NCI-H1694 (cell line): ENCODE data around the gene ADAMTS15.

Experiments
- DNase-seq: peaks from one replicate; lab custom pipeline; 2025; lab: John Stamatoyannopoulos, UW

ADAMTS15 gene

DNA sequence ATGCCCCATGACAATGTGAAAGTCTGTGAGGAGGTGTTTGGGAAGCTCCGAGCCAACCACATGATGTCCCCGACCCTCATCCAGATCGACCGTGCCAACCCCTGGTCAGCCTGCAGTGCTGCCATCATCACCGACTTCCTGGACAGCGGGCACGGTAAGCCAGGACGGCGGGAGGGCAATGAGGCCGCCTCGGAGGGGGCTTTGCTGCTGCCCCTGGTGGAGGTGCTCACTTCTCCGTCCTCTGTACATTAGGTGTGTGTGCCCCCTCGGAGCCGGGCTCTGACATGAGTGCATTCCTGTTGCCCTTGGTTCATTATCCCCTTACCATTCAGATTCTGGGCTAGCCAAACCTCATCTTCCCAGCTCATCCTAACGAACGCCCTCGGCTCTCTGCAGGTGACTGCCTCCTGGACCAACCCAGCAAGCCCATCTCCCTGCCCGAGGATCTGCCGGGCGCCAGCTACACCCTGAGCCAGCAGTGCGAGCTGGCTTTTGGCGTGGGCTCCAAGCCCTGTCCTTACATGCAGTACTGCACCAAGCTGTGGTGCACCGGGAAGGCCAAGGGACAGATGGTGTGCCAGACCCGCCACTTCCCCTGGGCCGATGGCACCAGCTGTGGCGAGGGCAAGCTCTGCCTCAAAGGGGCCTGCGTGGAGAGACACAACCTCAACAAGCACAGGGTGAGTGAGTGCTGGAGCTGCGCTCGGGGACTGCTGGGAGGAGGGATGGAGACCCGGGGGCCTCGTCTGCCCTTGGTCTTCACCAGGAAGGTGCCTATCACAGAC lies 13.8 kb downstream of the ADAMTS15 start:
- peak; percentile 3 for DNase-seq

DNA sequence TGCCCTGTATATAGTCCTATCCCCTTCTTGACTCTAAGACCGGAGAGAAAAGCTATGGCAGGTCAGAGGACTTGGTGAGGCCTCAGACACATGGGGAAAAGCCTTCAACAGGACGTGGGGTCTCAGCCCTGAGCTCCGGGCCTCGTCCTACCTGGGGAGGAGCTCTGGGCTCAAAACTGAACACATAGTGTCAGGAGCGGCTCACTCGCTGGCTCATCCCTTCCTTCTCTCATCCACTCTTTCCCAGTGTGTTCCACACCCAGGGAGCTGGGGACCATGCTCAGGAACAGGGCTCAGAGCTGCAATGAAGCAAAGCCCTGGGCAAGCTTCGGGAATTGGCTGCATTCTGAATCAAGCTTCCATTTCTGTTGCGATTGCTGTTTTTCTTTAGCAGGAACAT lies 14.5 kb downstream of the ADAMTS15 start:
- DNase-seq, result no peak

DNA sequence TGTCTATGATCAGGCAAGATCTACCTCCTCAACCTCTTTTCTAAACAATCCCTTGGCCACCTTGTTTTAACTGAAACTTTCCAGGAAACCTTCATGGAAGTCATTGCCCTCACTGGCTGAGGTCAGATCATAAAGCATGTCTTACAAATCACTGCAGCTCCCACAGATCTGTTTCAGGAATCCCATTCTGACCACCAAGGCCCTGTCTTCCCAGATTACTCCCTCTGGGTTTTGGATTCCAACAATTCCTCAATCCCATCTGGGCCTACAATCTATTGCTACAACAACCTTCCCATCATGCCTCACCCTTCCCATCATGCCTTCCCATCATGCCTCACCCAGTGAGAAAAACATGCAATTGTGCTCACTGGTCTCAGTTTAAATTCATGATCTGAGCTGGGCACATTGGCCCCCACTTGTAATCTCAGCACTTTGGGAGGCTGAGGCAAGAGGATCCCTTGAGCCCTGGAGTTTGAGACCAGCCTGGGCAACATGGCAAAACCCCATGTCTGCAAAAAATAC lies 15.9 kb downstream of the ADAMTS15 start:
- DNase-seq, result no peak

DNA sequence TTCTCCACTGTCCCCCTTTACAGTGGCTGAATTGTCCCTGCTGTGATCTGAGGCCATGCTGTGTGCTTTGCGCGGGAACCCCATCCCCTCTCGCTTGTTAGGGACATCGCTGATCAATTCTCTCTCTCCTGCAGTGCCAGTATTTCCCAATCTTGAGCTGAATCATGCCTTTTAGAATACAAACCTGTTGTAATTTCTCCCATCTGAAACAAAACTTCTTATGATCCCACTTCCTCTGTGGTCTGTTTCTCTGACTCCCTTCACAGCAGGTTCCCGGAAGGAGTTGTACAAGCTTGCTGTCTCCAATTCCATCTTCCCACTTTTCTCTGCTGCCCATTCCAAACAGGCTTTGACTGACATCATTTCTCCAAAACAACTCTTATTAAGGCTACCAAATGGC lies 16.8 kb downstream of the ADAMTS15 start:
- DNase-seq, result no peak

- DNase-seq, result no peak
Measured at GRCh38 chr11:130467116-130467900, 18.9 kb downstream of the ADAMTS15 start.

- no peak for DNase-seq
Measured at GRCh38 chr11:130469181-130469580, 20.7 kb downstream of the ADAMTS15 start.

- no peak for DNase-seq
Measured at GRCh38 chr11:130470832-130471706, 22.6 kb downstream of the ADAMTS15 start.

- DNase-seq, result no peak
Measured at GRCh38 chr11:130471731-130472433, 23.4 kb downstream of the ADAMTS15 start.

DNA sequence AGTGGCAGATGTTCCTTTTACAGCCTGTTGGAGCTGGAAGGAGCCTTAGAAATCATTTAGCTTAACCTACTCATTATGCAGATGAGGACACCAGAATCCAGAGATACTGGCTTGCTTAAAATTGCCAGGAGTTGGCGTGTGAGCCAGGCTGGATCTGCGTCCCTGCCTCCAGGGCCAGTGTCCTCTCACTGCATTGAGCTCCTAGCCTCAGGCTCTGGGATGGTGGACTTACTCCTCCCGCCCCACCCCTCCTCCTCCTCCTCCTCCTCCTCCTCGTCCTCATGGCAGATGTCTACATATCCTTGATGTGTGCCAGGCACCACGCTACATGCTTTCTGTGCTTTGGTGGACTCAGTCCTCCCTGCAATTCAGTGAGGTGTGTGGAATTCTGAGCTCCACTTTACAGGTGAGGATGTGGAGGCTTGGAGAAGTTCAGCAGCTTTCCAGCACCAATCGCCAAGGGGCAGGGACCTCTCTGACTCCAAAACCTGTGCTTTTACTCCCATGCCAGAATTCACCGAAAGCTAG lies 24.1 kb downstream of the ADAMTS15 start:
- no peak for DNase-seq

GRCh38 chr11:130473056-130473794 lies 24.8 kb downstream of the ADAMTS15 start:
- no peak for DNase-seq

- no peak for DNase-seq
Measured at GRCh38 chr11:130473795-130474377, 25.4 kb downstream of the ADAMTS15 start.

GRCh38 chr11:130474637-130475400 lies 26.4 kb downstream of the ADAMTS15 start:
- no peak for DNase-seq

DNA sequence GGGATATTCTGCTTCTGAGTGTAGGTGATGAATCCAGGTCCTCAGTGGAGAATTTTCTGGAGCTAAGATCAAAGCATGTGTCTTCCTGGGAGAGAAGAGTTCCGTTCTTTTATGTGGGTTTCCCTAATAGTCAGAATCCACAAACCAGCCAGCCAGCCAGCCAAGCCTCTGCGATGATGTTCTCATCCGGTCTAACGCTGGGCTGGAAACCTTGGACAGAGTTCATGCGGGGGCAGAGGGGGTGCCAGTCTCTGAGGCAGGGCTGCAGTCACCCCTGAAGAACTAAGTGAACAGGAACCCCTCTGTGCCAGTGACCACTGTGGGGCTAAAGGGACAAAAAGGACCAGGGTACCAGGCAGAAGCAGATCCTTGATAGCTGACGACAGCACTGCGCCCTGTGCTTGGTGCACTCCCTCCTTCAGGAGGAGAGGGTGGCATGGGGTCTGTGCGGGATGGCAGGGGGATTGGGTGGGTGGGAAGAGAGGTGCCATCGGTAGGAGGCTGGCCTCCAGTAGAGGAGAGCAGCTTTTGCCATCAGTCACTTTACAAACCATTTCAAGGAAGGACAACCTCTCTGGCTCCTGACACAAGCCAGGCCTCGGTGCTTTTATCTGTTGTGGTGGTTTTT lies 27.1 kb downstream of the ADAMTS15 start:
- no peak for DNase-seq

DNA sequence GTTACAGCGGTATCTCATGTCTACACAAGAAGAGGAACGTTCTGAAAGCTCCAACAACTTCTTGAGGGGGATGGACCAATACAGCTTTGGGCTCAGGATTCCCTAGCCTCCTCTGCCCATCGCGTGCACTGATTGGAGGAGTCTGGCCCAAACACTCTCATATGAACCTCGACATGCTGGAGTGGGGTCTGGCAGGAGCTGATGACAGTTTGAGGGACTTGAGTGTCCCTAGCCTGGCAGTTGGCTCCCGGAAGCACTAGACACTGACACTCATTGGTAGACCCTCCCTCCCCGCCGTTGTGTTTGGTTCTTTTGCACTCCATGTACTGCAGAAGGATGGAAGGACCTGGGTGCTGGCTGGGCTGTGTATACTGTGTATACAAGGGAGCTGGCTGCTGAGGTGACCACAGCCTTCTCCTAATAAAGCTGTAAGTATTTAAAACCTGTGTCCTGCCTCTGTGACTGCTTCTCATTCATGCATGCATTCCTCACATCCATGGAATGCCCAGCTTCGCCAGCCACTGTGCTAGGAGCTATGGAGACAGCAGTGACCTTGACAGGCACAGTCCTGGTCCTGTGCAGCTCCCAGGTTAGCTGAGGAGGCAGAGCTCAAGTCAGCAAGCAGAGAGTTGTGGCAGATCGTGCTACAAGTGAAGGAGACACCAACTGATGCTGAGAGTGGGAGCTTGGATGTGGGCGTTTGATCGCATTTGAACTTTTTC lies 27.9 kb downstream of the ADAMTS15 start:
- no peak for DNase-seq

- DNase-seq, result no peak
Measured at GRCh38 chr11:130476922-130477491, 28.6 kb downstream of the ADAMTS15 start.

- DNase-seq, result no peak
Measured at GRCh38 chr11:130477586-130478203, 29.2 kb downstream of the ADAMTS15 start.

- DNase-seq, result no peak
Measured at GRCh38 chr11:130478204-130478701, 29.8 kb downstream of the ADAMTS15 start.
